ENCODE measurements around the gene ZSCAN10. TPM values are rescaled to one million over a fixed set of nuclear protein-coding genes. Genes with fewer than 3 reads are reported as not detected.

ZSCAN10 gene
- total and polyA plus RNA-seq, 2 of the 13 experiments (the other 11 are each of a cell fraction or from before 2014, with no cell fraction given), result not detected

DNA sequence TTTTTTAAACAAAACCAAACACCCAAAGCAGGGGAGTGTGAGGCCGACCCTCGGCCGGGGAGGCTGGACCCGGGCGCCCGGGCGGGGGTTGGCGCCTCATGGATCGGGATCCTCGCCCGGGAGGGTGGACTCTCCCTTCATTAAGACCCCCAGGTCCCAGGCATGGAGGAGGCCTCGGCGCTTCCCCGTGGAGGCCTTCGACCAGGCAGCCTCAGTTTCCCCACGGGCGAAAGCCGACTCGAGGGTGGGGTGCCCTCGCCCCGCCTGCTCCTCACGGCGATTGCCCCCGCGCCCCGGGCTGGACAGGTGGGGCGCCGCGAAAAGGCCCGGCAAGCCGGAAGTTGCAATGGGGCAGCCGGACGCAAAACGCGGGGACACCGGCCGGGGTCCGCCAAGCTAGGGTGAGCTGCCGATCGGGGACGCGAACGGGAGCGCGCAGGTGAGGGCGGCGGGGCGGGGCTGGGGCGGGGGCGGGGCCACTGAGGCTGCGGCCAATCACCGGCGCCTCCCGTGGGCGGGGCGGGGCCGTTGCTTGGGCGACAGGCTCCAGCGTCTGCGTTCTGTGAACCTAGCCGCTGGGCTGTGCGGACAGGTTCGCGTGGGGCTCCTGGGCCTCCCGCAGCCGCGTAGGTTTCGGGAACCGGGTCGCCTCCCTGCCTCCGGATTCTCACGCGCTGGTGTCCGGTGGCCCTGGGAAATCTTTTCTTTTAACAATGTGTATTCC lies 7.3 kb upstream of the ZSCAN10 start (continued):
- TF ChIP-seq, protein P1, sequence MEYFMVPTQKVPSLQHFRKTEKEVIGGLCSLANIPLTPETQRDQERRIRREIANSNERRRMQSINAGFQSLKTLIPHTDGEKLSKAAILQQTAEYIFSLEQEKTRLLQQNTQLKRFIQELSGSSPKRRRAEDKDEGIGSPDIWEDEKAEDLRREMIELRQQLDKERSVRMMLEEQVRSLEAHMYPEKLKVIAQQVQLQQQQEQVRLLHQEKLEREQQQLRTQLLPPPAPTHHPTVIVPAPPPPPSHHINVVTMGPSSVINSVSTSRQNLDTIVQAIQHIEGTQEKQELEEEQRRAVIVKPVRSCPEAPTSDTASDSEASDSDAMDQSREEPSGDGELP (IDR thresholded peaks at IDR 0.05; ENCODE audit: borderline replicate concordance, low read depth), result peak; percentile 55; the same call in 1 of the 2 replicates
- TF ChIP-seq SOX6 (IDR thresholded peaks at IDR 0.05) (no peak), SOX6 (CRISPR knock-in tag; IDR thresholded peaks at IDR 0.05) (peak; percentile 61), NR2F6 (IDR thresholded peaks at IDR 0.05) (no peak), NR2F6 (CRISPR knock-in tag; IDR thresholded peaks at IDR 0.05) (peak; percentile 69; the same call in 1 of the 2 replicates), ZNF577 (CRISPR knock-in tag; IDR thresholded peaks at IDR 0.05; ENCODE audit: borderline replicate concordance, low read depth) (no peak), SNAPC2 (CRISPR knock-in tag; IDR thresholded peaks at IDR 0.05) (no peak), MBNL3 (CRISPR knock-in tag; conservative IDR thresholded peaks at IDR 0.05) (no peak), ZNF335 (CRISPR knock-in tag; IDR thresholded peaks at IDR 0.05) (peak; percentile 51; the same call in 1 of the 2 replicates), ZNF564 (CRISPR knock-in tag; IDR thresholded peaks at IDR 0.05) (0 out of 2 replicates have a peak, but pooled peaks have one; percentile 24), PAX8 (CRISPR knock-in tag; IDR thresholded peaks at IDR 0.05; ENCODE audit: borderline replicate concordance) (no peak), ZNF550 (CRISPR knock-in tag; IDR thresholded peaks at IDR 0.05; ENCODE audit: borderline replicate concordance) (no peak), HOXA7 (CRISPR knock-in tag; IDR thresholded peaks at IDR 0.05) (no peak), NFKBIZ (CRISPR knock-in tag; IDR thresholded peaks at IDR 0.05) (0 out of 2 replicates have a peak, but pooled peaks have one; percentile 68), ZNF816 (CRISPR knock-in tag; IDR thresholded peaks at IDR 0.05; ENCODE audit: borderline replicate concordance) (peak; percentile 40; the same call in 1 of the 2 replicates), ZNF17 (CRISPR knock-in tag; IDR thresholded peaks at IDR 0.05) (no peak), FOXJ3 (CRISPR knock-in tag; IDR thresholded peaks at IDR 0.05; ENCODE audit: borderline replicate concordance) (no peak), ZNF160 (CRISPR knock-in tag; IDR thresholded peaks at IDR 0.05) (no peak), TARDBP (CRISPR knock-in tag; IDR thresholded peaks at IDR 0.05) (peak; percentile 74), MYNN (CRISPR knock-in tag; IDR thresholded peaks at IDR 0.05; ENCODE audit: low read depth) (no peak)
- TF ChIP-seq, protein P2, sequence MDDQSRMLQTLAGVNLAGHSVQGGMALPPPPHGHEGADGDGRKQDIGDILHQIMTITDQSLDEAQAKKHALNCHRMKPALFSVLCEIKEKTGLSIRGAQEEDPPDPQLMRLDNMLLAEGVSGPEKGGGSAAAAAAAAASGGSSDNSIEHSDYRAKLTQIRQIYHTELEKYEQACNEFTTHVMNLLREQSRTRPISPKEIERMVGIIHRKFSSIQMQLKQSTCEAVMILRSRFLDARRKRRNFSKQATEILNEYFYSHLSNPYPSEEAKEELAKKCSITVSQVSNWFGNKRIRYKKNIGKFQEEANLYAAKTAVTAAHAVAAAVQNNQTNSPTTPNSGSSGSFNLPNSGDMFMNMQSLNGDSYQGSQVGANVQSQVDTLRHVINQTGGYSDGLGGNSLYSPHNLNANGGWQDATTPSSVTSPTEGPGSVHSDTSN (CRISPR knock-in tag; IDR thresholded peaks at IDR 0.05; ENCODE audit: borderline replicate concordance), result no peak
- TF ChIP-seq, protein P3, sequence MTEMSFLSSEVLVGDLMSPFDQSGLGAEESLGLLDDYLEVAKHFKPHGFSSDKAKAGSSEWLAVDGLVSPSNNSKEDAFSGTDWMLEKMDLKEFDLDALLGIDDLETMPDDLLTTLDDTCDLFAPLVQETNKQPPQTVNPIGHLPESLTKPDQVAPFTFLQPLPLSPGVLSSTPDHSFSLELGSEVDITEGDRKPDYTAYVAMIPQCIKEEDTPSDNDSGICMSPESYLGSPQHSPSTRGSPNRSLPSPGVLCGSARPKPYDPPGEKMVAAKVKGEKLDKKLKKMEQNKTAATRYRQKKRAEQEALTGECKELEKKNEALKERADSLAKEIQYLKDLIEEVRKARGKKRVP (CRISPR knock-in tag; IDR thresholded peaks at IDR 0.05), result peak in 1 of 2 experiments; percentile 75; a peak in 2 of 4 replicates
- TF ChIP-seq, protein P4, sequence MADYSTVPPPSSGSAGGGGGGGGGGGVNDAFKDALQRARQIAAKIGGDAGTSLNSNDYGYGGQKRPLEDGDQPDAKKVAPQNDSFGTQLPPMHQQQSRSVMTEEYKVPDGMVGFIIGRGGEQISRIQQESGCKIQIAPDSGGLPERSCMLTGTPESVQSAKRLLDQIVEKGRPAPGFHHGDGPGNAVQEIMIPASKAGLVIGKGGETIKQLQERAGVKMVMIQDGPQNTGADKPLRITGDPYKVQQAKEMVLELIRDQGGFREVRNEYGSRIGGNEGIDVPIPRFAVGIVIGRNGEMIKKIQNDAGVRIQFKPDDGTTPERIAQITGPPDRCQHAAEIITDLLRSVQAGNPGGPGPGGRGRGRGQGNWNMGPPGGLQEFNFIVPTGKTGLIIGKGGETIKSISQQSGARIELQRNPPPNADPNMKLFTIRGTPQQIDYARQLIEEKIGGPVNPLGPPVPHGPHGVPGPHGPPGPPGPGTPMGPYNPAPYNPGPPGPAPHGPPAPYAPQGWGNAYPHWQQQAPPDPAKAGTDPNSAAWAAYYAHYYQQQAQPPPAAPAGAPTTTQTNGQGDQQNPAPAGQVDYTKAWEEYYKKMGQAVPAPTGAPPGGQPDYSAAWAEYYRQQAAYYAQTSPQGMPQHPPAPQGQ (CRISPR knock-in tag; IDR thresholded peaks at IDR 0.05; ENCODE audit: borderline replicate concordance), result no peak
- TF ChIP-seq, protein P5, sequence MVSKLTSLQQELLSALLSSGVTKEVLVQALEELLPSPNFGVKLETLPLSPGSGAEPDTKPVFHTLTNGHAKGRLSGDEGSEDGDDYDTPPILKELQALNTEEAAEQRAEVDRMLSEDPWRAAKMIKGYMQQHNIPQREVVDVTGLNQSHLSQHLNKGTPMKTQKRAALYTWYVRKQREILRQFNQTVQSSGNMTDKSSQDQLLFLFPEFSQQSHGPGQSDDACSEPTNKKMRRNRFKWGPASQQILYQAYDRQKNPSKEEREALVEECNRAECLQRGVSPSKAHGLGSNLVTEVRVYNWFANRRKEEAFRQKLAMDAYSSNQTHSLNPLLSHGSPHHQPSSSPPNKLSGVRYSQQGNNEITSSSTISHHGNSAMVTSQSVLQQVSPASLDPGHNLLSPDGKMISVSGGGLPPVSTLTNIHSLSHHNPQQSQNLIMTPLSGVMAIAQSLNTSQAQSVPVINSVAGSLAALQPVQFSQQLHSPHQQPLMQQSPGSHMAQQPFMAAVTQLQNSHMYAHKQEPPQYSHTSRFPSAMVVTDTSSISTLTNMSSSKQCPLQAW (CRISPR knock-in tag; IDR thresholded peaks at IDR 0.05), result peak; percentile 76; the same call in 1 of the 2 replicates
